MM.1S (cell line): ENCODE measurements around the gene FUT7.

ENCODE experiments used
- DNase-seq: peaks from one replicate; pipeline ENCODE4 v3.0.0-alpha.2; 2015
- H2AFZ ChIP-seq: fragments of 300-600 bp; sonication (generic); 2 replicates; pipeline ENCODE4 v1.6.0; 2016; ENCODE audit warnings: antibody characterized with exemption, low read length
- H3F3A ChIP-seq: fragments of 300-600 bp; sonication (generic); 2 replicates; pipeline ENCODE4 v1.6.1; 2016; ENCODE audit warnings: mild to moderate bottlenecking, antibody characterized with exemption, low read length, moderate library complexity, mixed read lengths; ENCODE audit not compliant: insufficient read depth
- H3K27ac ChIP-seq: fragments of 300-600 bp; sonication (generic); 2 replicates; pipeline ENCODE4 v1.5.1; 2016; ENCODE audit warnings: mild to moderate bottlenecking, low read length
- H3K27me3 ChIP-seq: fragments of 300-600 bp; sonication (generic); replicated peaks from 2 replicates; pipeline ENCODE4 v1.6.0; 2016; ENCODE audit warnings: low read length; ENCODE audit not compliant: insufficient read depth
- H3K36me3 ChIP-seq: fragments of 300-600 bp; sonication (generic); replicated peaks from 2 replicates; pipeline ENCODE4 v1.6.1; 2016; ENCODE audit warnings: mild to moderate bottlenecking, low read length, mixed read lengths; ENCODE audit not compliant: insufficient read depth
- H3K4me1 ChIP-seq: fragments of 300-600 bp; sonication (generic); 2 replicates; pipeline ENCODE4 v1.6.1; 2016; ENCODE audit warnings: low read length, mixed read lengths
- H3K4me2 ChIP-seq: fragments of 300-600 bp; sonication (generic); 2 replicates; pipeline ENCODE4 v1.6.0; 2016; ENCODE audit warnings: low read depth, low read length
- H3K4me3 ChIP-seq: fragments of 300-600 bp; sonication (generic); 2 replicates; pipeline ENCODE4 v1.5.1; 2016; ENCODE audit warnings: low read length, mixed read lengths
- H3K79me2 ChIP-seq: fragments of 300-600 bp; sonication (generic); 2 replicates; pipeline ENCODE4 v1.6.1; 2016; ENCODE audit warnings: mixed run types, low read length, mixed read lengths
- H3K9ac ChIP-seq: fragments of 300-600 bp; sonication (generic); 2 replicates; pipeline ENCODE4 v1.6.1; 2016; ENCODE audit warnings: low read length, mixed read lengths
- H3K9me2 ChIP-seq: fragments of 300-600 bp; sonication (generic); replicated peaks from 2 replicates; pipeline ENCODE4 v1.6.1; 2016; ENCODE audit warnings: mild to moderate bottlenecking, low read length, mixed read lengths; ENCODE audit not compliant: insufficient read depth
- H3K9me3 ChIP-seq: fragments of 300-600 bp; sonication (generic); replicated peaks from 2 replicates; pipeline ENCODE4 v1.6.1; 2016; ENCODE audit warnings: mild to moderate bottlenecking, low read length, mixed read lengths; ENCODE audit not compliant: insufficient read depth
- H4K20me1 ChIP-seq: fragments of 300-600 bp; sonication (generic); 2 replicates; pipeline ENCODE4 v1.6.1; 2016; ENCODE audit warnings: mild to moderate bottlenecking, low read length, moderate library complexity, mixed read lengths; ENCODE audit not compliant: insufficient read depth
- CTCF ChIP-seq: fragments of 300-600 bp; sonication (generic); IDR thresholded peaks from 2 replicates; pipeline ENCODE4 v1.5.1; 2016; ENCODE audit warnings: antibody characterized with exemption, low read length, mixed read lengths
- EZH2 ChIP-seq: fragments of 300-600 bp; sonication (generic); optimal IDR thresholded peaks from 2 replicates; pipeline ENCODE3; 2017; ENCODE audit warnings: low read depth, mild to moderate bottlenecking, antibody characterized with exemption, low read length, mixed read lengths
- EZH2phosphoT487 ChIP-seq: fragments of 300-600 bp; sonication (generic); IDR thresholded peaks from 2 replicates; pipeline ENCODE4 v1.6.1; 2018; ENCODE audit warnings: antibody characterized with exemption, low read length

The FUT7 gene

GRCh38 chr9:137018761-137019559 lies 12.9 kb downstream of the FUT7 start:
- no peaks in the 10 kb centered on the region for H3K4me1 ChIP-seq
- H3K36me3 ChIP-seq = no peaks in the 10 kb centered on the region
- H3K27ac ChIP-seq = no peak overlapping the region
- H3K4me2 ChIP-seq = no peak overlapping the region
- DNase-seq = no peak
- no peaks in the 10 kb centered on the region for H3K9me2 ChIP-seq
- no peak overlapping the region for H3K4me3 ChIP-seq
- H3F3A ChIP-seq = no peaks in the 10 kb centered on the region
- H3K27me3 ChIP-seq = peaks cover 45% of the 10 kb centered on the region
- H4K20me1 ChIP-seq = no peaks in the 10 kb centered on the region
- H3K9me3 ChIP-seq = no peaks in the 10 kb centered on the region
- no peak overlapping the region for H3K9ac ChIP-seq
- TF ChIP-seq CTCF = no peak
- TF ChIP-seq EZH2phosphoT487 = no peak
- TF ChIP-seq EZH2 = no peak
- H2AFZ ChIP-seq = no peak overlapping the region
- H3K79me2 ChIP-seq = no peaks in the 10 kb centered on the region

GRCh38 chr9:137017791-137018497 lies 13.9 kb downstream of the FUT7 start:
- H3K27me3 ChIP-seq = peaks cover 51% of the 10 kb centered on the region
- H4K20me1 ChIP-seq = no peaks in the 10 kb centered on the region
- H3K4me2 ChIP-seq = no peak overlapping the region
- no peak overlapping the region for H3K27ac ChIP-seq
- no peaks in the 10 kb centered on the region for H3K9me2 ChIP-seq
- H3K9me3 ChIP-seq = no peaks in the 10 kb centered on the region
- no peak overlapping the region for H2AFZ ChIP-seq
- no peaks in the 10 kb centered on the region for H3K4me1 ChIP-seq
- H3F3A ChIP-seq = no peaks in the 10 kb centered on the region
- TF ChIP-seq CTCF = no peak
- no peak for TF ChIP-seq EZH2phosphoT487
- TF ChIP-seq EZH2 = no peak
- no peaks in the 10 kb centered on the region for H3K36me3 ChIP-seq
- no peak overlapping the region for H3K9ac ChIP-seq
- no peak overlapping the region for H3K4me3 ChIP-seq
- no peak for DNase-seq
- no peaks in the 10 kb centered on the region for H3K79me2 ChIP-seq

- Histone ChIP-seq H3K9ac (no peak overlapping the region), H3K4me1 (no peaks in the 10 kb centered on the region), H3K9me3 (no peaks in the 10 kb centered on the region), H3K79me2 (no peaks in the 10 kb centered on the region), H3K27me3 (peaks cover 51% of the 10 kb centered on the region), H3K27ac (no peak overlapping the region), H2AFZ (no peak overlapping the region), H3K9me2 (no peaks in the 10 kb centered on the region), H4K20me1 (no peaks in the 10 kb centered on the region), H3K36me3 (no peaks in the 10 kb centered on the region), H3K4me2 (no peak overlapping the region), H3F3A (no peaks in the 10 kb centered on the region), H3K4me3 (no peak overlapping the region)
- no peak for DNase-seq
- TF ChIP-seq EZH2phosphoT487 (no peak), EZH2 (no peak), CTCF (no peak)
Observed at GRCh38 chr9:137017071-137017470, 14.8 kb downstream of the FUT7 start.
